HUDEP-2 (cell line): Measurements from ENCODE around the gene ZDHHC8.

Experiments
- DNase-seq, 76 experiments: peaks; one replicate each; lab custom pipeline; 2025; ENCODE audit not compliant: unreplicated experiment in 76 of 76; lab: John Stamatoyannopoulos, UW

ZDHHC8 gene

DNA sequence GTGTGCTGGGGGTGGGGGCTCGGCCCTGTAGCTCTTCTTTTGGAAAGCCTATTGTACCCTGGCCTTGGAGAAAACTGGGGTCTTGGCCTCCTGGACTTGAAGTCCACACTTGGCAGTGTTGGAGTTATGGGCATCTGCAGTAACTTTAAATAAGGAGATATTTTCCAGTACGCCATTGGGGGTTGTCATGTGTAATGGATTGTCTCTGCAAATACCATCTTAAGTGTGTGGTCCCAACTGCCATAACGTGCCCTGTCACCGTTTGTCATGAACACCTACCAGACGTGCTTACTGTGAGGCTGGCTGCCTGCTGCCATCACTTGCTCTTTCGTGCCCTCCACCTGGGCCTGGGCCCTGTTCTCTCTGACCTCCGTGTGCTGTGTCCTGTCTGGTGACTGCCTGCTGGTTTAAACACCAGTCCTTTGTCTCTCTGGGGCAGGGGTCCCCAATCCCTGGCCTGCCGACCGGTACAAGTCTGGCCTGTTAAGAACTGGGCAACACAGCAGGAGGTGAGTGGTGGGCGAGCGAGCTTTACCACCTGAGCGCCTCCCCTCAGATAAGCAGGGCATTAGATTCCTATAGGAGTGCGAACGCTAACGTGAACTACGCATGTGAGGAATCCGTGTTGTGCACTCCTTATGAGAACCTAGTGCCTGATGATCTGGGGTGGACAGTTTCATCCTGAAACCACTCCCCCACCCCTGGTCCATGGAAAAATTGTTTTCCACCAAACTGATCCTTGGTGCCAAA is 3.6 kb upstream of the ZDHHC8 start:
- DNase-seq, result no peak

DNA sequence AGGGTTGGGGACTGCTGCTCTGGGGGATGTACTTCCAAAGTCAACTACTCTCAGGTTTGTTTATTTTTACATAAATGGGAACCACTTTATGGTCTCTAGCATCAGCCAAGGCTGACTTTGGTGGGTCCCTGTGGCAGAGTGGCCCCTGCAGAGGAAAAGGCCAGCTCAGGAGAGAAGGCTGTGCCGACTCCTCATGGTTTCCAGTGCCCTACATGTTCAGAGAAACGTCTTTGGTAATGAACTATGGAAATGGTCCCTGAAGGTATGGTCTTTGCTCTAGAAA is 3.0 kb upstream of the ZDHHC8 start:
- no peak for DNase-seq

DNA sequence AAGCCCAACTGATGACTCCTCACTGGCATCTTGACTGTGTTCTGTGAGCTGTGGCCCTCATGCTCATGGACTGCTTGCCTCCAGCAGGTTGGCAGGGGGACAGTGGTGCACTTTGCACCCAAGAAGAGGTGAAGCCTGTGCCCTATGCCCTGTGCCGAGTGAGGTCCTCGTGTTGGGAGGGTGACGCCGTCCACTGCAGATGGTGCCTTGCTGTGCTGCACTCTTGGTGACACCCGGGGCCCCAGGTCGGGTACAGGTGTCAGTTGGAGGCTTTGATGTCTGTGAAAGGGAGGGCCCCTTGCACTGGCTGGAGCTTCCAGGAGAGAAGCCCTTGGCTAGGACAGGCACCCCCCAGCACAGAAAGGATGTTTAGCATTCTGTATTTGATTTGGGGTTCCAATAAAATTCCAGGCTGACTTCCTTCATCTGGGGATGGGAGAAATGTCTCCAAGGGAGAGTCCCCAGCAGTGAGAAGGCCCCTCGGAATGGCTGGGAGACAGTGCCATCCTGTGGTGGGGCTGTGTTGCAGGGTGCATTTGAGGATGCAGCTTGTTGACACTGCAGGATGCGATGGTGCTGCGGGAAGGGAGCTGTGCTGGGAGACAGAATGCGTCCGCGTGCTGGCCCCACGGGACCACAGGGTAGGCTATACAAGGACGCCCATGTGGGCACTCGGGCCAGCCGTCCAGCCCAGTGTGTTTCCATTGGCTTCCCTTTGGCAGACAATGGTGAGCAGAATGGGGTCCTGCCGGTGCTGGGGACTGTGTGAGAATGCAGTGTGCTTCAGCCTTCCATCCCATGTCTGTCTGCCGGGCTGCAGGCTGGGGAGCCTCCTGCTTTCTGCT is 2.5 kb upstream of the ZDHHC8 start:
- DNase-seq, result peak in 16 of 76 experiments; percentile 8 to 43 (median 17)

DNA sequence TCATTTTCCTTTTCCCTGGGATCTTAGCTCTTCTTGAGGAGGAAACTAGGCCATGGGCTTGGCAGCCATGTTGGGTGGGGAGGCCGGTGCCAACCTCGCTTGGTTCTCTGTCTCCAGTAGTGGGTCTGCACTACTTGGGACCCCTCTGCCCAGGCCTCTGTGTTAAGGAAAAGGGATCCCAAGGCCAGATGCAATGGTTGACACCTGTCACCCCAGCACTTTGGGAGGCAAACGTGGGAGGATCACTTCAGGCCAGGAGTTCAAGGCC is 1.9 kb upstream of the ZDHHC8 start:
- DNase-seq, result no peak

DNA sequence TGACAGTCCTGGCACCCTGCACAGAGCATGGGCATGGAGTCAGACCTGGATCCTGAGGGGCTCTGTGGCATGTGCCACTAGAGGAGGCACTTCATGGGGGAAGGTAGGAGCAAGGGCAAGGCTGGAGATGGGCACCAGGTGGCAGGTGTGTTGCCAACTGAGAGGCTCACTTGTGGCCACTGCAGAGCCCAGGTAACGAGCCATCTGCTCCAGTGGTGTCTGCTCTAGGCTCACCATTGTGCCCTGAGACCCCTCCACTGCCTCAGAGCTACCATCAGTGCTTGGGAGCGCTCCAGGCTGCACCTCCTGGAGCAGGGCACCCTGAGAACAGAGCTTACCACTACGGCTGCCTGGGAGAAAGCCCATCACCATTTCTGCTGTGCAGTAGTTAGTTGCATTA is 1.3 kb upstream of the ZDHHC8 start:
- no peak for DNase-seq

DNA sequence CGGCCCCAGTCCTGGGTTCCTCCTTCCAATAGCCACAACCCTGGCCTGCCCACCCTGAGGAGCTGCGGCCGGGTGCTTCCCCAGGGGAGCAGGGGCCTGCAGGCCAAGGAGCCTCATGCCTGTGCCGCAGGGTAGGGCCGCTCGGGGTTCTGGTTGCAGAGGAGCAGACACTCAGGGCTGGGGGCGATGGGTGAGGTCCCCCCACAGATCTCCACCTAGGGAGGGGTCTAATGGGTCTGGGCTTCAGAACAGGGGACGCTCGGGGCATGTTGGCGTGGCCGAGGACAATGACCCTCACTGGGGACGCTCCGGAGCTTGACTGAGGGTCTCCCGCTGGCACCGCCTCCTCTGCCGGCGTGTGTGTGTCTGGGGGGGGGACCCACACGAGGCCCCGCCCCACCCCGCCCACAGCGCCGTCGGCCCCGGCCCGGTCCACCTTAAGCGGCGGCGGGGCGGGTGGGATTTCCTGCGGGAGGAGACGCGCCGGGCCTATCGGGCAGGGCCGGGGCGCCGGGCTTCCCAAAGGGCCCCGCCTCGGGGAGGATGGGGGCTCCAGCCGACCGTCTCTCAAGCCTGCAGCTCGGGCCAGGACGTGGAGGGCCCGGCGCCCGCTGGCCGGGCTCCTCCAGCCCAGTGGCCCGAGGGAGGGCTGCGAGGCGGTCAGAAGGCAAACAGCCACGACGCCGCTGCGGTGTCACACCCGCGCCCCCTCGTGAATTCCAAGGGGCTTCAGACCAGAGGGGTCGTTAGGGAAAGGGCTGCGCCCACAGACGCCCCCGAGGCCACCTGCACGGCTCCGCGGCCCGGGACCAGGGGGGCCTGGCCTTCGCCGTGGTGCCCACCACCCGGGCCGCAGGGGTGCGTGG is 640 bp upstream of the ZDHHC8 start:
- DNase-seq, result peak in 43 of 76 experiments; percentile 9 to 63 (median 36)

DNA sequence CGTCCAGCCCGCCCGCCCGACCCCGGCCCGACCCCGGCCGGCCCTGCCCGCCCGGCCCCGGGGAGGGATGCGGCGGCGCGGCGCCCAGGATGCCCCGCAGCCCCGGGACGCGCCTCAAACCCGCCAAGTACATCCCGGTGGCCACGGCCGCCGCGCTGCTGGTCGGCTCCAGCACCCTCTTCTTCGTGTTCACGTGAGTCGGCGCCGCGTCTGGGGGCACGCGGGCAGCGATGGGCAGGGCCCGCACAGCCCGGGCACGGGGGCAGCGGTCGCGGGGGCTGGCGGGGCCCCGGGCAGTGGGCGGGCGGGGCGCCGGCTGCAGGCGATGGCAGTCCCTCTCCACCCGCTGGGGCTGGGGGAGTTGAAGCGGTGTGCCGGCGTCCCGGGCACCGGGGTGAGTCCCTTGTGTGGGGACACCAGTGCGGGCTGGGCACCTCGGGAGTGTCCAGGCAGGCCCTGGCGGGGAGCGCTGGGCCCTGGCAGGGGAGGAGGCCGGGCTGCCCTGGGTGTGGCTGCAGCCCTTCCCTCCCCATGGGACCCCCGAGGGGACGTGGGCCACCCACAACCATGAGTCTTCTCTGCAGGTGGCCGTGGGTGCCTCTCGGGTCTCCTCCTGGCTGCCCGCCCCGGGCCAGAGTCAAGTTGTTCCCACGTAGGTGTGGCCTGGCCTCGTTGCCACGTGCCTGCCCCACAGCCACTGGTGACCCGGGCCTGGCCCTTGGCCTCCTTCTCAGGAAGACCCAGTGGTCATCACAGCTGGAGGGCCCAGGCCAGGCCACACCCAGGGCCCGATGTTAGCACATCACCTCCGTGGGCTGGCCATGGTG is 468 bp downstream of the ZDHHC8 start:
- DNase-seq, result no peak

DNA sequence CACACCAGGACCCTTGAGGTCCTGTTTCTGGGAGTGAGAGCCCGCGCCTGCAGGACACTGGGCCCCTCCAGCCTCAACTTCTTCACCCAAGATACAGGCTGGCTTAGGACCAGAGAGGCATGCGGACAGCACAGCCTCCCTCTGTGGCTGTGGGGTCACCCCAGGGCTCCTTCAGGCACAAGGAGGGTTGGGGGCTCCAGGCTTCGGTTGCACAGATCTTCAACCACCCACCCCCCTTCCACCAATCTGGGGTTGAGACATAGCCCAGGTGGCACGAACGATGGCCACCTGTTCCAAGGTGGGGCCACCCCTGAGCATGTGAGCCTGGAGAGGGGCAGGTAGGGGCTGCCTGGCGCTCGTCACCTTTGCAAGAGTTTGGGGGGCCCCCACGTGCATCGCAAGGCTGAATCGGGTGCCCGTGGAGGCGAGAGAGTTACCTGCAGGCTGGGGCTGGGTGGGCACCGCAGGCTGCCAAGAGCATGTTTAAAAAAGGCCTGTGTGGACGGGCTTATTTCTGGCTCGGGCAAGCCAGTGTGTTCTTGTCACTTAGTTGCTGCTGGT is 1.2 kb downstream of the ZDHHC8 start:
- DNase-seq, result no peak

DNA sequence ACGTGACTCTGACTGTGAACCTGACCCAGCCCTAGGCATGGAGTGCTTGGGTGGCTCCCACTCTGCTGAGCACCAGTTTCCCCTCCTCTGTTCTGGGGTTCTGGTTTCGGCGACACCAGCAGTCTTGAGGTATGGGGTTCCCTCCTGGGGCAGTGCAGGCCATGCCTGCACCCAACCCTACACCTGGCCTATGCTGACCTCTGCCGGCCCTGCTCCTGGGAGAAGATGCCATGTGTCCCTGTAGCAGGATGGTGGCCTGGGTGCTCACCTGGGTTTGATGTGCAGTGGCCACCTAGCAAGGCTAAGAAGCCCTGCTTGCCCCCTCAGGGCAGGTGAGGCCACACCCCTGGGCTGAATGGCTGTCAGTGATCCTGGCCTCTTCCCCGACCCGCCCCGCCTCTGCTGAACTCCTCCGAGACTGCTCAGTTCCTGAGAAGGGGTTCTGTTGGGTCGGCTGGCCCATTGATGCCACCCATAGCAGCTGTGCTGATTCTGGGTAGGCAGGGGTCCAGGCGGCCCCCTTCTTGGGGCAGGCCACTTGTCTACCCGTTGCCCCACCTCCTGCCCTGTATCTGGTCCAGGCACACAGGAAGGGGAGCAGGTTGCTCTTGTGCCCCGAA is 2.4 kb downstream of the ZDHHC8 start:
- no peak for DNase-seq

DNA sequence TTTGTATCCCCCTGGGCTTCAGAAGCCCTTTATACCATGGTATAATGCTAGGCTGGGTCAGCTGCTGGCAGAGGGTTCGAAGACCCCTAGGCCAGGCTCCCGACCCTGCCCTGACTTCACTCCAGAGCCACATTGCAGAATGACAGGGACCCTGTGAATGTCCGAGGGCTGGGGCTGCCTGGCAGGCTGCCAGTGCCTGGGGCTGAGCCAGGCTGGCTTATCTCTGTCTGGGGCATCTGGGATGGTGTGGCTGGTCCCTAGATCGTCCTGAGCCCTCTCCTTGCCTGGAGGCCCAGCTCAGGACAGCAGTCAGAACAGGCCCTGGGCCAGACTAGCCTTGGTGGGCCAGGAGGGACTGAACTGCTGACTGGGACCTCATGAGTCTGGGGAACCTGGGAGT is 3.7 kb downstream of the ZDHHC8 start:
- peak in 8 of 76 experiments; percentile 12 to 34 (median 14) for DNase-seq

DNA sequence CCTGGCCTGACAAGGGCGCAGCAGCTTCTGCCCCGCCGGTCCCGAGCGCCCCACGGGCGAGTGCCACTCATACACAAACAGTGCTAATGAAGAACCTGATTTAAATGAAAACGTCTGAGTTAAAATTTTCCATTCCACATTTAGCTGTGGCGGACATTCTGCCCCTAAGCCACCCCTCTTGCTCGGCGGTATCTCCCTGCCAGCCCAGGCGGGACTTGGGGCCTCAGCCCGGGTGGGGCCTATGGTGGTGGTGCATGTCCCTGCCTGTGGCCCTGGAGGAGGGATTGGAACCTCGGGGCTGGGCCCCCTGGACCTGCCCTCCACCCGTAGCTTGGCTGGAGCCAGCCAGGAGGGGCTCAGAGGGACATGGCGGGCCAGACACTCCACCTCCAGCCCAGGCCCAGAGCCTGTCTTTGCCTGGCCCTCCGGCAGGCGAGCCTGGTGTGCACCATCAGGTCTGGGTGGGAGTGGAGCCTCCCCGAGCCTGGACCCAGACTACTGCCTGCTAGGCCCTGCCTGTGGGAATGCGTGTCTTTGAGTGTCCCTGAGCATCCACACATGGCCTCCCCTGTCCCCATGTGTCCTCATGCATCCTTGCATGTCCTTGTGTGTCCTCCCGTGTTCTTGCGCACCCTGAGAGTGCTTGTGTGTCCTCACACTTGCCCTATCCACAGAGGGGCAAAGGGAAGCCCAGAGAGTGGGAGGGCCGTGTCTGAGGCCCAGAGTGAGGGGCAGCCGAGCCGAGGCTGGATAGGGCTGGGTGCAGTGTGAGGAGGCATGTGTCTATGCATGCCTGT is 4.4 kb downstream of the ZDHHC8 start:
- no peak for DNase-seq

DNA sequence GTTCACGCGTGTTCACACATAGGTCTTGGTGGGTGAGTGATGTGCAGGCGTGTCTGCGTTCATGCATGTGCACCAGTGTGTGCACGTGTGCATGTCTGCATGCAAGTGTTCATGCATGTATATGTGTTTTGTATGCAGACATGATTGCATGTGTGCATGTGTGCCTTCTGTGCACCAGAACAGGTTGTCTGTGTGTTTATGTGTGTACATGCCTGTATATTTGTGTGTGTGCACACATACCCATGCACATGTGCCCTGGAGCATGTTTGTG is 4.9 kb downstream of the ZDHHC8 start:
- no peak for DNase-seq

DNA sequence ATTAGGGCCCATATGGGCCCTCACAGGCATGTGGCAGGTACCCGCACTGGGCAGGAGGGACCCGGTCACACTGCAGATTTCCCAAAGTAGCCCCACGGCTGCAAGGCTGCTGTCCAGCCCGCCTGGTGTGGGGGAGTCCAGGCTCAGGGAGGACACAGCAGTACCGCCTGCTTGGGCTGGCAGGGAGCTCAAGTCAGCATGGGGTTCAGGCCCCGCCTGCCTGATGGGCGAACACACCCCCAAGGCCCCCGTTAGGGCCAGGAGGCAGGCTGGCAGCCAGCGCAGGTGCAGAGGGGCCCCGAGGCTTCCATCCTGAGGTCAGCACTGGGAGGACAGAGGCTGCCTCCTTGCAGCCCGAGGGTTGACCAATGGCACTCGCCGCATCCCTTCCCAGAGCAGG is 5.5 kb downstream of the ZDHHC8 start:
- DNase-seq, result no peak

DNA sequence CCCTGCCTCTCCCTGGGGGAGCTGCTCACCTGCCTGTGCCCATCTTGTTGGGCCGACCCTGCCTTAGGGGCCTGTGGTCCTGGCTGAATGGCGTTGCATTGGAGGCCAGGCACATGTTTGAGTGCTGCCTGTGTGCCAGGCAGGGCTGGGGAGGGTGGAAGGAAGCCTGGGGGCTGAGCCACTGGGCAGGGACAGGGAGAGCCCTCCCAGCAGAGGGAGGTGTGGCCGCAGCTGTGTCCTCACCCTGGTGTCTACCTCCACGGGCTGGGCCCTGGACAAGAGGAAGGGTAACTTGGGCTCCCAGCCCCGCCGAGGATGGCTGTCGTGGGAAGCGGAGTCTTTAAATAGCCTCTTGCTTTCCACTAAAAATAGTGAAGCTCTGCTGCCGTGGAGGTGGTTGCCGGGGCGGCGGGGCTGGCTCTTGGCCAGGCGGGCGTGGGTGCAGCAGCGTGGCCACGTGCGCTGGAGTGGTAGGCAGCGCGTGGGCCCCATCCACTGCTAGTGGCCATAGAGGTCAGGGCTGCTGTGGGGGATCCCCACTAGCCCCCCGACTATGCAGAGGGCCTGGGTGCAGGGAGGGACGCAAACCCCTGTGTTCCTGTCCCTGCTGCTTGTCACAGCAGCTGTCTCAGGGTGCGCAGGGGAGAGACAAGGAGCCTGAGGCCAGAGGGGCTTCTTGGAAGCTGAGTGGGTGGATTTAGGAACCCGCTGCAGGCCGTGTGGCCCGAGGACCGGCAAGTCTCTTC is 6.2 kb downstream of the ZDHHC8 start:
- DNase-seq, result peak in 6 of 76 experiments; percentile 6 to 29 (median 15)

DNA sequence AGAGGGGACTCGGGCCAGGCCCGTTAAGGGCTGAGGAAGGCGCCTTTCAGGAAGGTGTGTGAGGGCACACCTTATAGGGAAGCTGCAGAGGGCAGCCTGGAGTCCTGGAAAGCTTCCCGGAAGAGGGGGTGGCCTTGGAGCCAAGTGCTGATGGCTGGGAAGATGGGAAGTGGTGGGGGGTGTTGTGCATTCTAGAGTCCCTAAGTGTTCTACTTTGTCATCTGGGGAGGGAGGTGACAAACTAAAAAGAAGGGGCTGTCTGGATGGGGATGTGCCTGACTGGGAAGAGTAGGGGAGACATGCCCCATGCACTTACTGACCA is 6.8 kb downstream of the ZDHHC8 start:
- DNase-seq, result no peak

DNA sequence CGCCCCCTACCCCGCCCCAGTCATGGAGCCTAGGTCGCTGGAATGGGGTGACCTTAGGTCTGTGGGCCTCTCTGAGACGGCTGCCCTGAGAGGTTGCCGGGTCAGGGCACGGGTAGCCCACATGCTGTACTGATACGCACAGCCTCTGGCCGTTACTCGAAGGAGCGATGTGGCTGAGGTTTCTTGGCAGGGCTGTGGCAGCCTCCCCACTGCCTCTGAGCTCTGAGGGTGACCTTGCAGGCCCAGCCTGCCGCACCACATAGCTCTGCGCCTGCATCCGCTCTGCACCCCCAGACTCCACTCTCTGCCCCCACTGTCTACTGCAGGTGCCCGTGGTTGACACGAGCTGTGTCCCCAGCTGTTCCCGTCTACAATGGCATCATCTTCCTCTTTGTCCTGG is 7.3 kb downstream of the ZDHHC8 start:
- DNase-seq, result no peak

DNA sequence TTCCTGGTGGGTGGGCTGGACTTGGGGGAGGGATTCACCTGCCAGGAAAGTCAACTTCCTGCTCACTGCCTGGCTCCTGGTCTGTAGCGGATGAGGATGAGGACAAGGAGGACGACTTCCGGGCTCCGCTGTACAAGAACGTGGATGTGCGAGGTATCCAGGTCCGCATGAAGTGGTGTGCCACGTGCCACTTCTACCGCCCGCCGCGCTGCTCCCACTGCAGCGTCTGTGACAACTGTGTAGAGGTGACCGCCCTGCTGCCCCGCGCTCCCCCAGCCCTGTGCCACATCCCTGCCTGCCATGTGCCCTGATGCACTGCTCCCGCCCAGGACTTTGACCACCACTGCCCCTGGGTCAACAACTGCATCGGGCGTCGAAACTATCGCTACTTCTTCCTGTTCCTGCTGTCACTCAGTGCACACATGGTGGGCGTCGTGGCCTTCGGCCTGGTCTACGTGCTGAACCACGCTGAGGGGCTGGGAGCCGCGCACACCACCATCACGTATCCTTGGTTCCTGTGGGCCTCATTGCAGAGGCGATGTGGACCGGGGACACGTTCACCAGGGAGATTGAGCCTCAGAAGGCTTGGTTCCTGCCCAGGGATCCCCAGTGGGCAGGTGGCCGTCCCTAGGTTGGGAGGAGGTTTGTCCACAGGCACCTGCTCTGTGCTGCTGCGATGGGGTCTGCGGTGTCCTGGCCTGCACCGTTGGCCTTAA is 7.9 kb downstream of the ZDHHC8 start:
- no peak for DNase-seq

DNA sequence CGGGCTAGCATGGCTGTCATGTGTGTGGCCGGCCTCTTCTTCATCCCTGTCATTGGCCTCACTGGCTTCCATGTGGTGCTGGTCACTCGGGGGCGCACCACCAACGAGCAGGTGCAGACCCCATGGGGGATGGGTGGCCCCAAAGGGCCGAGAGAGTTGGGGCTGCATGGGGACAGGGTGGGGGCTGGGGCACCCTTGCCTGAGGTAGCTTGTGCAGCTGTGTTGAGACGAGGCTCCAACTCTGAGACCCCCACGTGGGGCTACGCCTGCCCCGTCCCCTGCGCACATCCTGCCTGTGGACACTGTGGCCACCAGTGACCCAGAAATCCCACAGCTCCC is 8.5 kb downstream of the ZDHHC8 start:
- no peak for DNase-seq
